Islet precursor cell (in vitro differentiated cells): ENCODE measurements around the gene GALNT9.
A peak's percentile ranks its signal among the peaks of the same experiment; 100 is the strongest.

Experiments
- DNase-seq: peaks from one replicate; pipeline ENCODE4 v3.0.0-alpha.2; 2018

The GALNT9 gene

GRCh38 chr12:132343294-132344004, 14.1 kb upstream of the GALNT9 start:
- DNase-seq: no peak

GRCh38 chr12:132342251-132343227, 13.2 kb upstream of the GALNT9 start:
- DNase-seq: peak; percentile 81

GRCh38 chr12:132341318-132342050, 12.1 kb upstream of the GALNT9 start:
- no peak for DNase-seq

- DNase-seq: no peak
Measured at GRCh38 chr12:132340266-132341035, 11.1 kb upstream of the GALNT9 start.

GRCh38 chr12:132339856-132340255, 10.5 kb upstream of the GALNT9 start:
- DNase-seq: no peak

GRCh38 chr12:132338781-132339180, 9.4 kb upstream of the GALNT9 start:
- DNase-seq: no peak

GRCh38 chr12:132338311-132338710, 8.9 kb upstream of the GALNT9 start:
- no peak for DNase-seq

GRCh38 chr12:132337557-132337956, 8.2 kb upstream of the GALNT9 start:
- DNase-seq: no peak

- DNase-seq: no peak
Measured at GRCh38 chr12:132336451-132337413, 7.3 kb upstream of the GALNT9 start.

- DNase-seq: no peak
Measured at GRCh38 chr12:132335179-132335756, 5.9 kb upstream of the GALNT9 start.

GRCh38 chr12:132333766-132334165, 4.4 kb upstream of the GALNT9 start:
- DNase-seq: no peak

- DNase-seq: no peak
Measured at GRCh38 chr12:132333273-132333672, 3.9 kb upstream of the GALNT9 start.

GRCh38 chr12:132330549-132330881, 1.1 kb upstream of the GALNT9 start:
- DNase-seq: no peak

- DNase-seq: no peak
Measured at GRCh38 chr12:132329720-132330548, 545 bp upstream of the GALNT9 start.

GRCh38 chr12:132328282-132329029, 933 bp downstream of the GALNT9 start:
- DNase-seq: no peak

GRCh38 chr12:132327336-132328171, 1.8 kb downstream of the GALNT9 start:
- DNase-seq: no peak

- no peak for DNase-seq
Measured at GRCh38 chr12:132326646-132327045, 2.7 kb downstream of the GALNT9 start.

- no peak for DNase-seq
Measured at GRCh38 chr12:132325733-132326130, 3.7 kb downstream of the GALNT9 start.
